Left kidney (tissue), 8 donors: Measurements from ENCODE around the gene RSPH6A. TPM values are rescaled to one million over a fixed set of nuclear protein-coding genes. Genes with fewer than 3 reads are reported as not detected.
A peak's percentile ranks its signal among the peaks of the same experiment; 100 is the strongest.

Experiments used
- DNase-seq: peaks from one replicate; pipeline ENCODE4 v3.0.0-alpha.2; 2013
- long read RNA-seq, 8 donors: transcript quantifications; one replicate each; lab custom pipeline, GENCODE V29; 2026
- polyA plus RNA-seq: library from polyadenylated mRNA; unstranded; fragments of 120-200 nt; gene quantifications from one replicate; pipeline ENCODE4 v1.2.1, GENCODE V29; 2013; ENCODE audit not compliant: insufficient read length

RSPH6A gene
- not detected for polyA plus RNA-seq
- long read RNA-seq, donor 1: 0 reads
- long read RNA-seq, donor 2: 0 reads
- long read RNA-seq, donor 3: 0 reads
- long read RNA-seq, donor 4: 0 reads
- long read RNA-seq, donor 5: 0 reads
- long read RNA-seq, donor 6: 0 reads
- long read RNA-seq, donor 7: 0 reads
- long read RNA-seq, donor 8: 0 reads

- no peak for DNase-seq
Observed at GRCh38 chr19:45814851-45815480, at the start of gene RSPH6A. RSPH6A (minus strand) TSS chr19:45815308; CDS start chr19:45815176, 132 bp downstream.

GRCh38 chr19:45864629-45865082 lies 49.5 kb upstream of the RSPH6A start:
- DNase-seq: no peak

- DNase-seq: no peak
Observed at GRCh38 chr19:45863840-45864628, 48.9 kb upstream of the RSPH6A start, which contains the start of gene FOXA3. FOXA3 (plus strand) TSS chr19:45864326; CDS start chr19:45864457, 131 bp downstream.

- no peak for DNase-seq
Observed at GRCh38 chr19:45863335-45863839, 48.3 kb upstream of the RSPH6A start.

- DNase-seq: peak; percentile 98
Observed at GRCh38 chr19:45862564-45863334, 47.6 kb upstream of the RSPH6A start, which contains the start of gene SYMPK. SYMPK (minus strand) TSS chr19:45863147; CDS start chr19:45854495, 8,652 bp downstream.

GRCh38 chr19:45862271-45862563 lies 47.1 kb upstream of the RSPH6A start:
- DNase-seq: no peak

GRCh38 chr19:45860359-45861259 lies 45.5 kb upstream of the RSPH6A start:
- DNase-seq: no peak

- no peak for DNase-seq
Observed at GRCh38 chr19:45854167-45854778, 39.2 kb upstream of the RSPH6A start.

- DNase-seq: no peak
Observed at GRCh38 chr19:45852983-45853382, 37.9 kb upstream of the RSPH6A start.

GRCh38 chr19:45852145-45852750 lies 37.1 kb upstream of the RSPH6A start:
- DNase-seq: no peak

GRCh38 chr19:45848922-45849321 lies 33.8 kb upstream of the RSPH6A start:
- DNase-seq: no peak

GRCh38 chr19:45847663-45848062 lies 32.6 kb upstream of the RSPH6A start:
- DNase-seq: no peak

GRCh38 chr19:45842198-45842597 lies 27.1 kb upstream of the RSPH6A start:
- no peak for DNase-seq

GRCh38 chr19:45834970-45835369 lies 19.9 kb upstream of the RSPH6A start:
- no peak for DNase-seq

- no peak for DNase-seq
Observed at GRCh38 chr19:45828945-45829344, 13.8 kb upstream of the RSPH6A start.

- DNase-seq: no peak
Observed at GRCh38 chr19:45828523-45828922, 13.4 kb upstream of the RSPH6A start.

GRCh38 chr19:45827459-45828093 lies 12.5 kb upstream of the RSPH6A start:
- DNase-seq: no peak

GRCh38 chr19:45826934-45827333 lies 11.8 kb upstream of the RSPH6A start:
- DNase-seq: no peak
